HepG2 (cell line): Measurements from ENCODE around the gene ATP6V0D1. TPM values are rescaled to one million over a fixed set of nuclear protein-coding genes. Genes with fewer than 3 reads are reported as not detected.
A peak's percentile ranks its signal among the peaks of the same experiment; 100 is the strongest.

Experiments
- ATF7-NPFF ChIP-seq: sonication (generic); formaldehyde crosslinking; IDR thresholded peaks from 2 replicates; pipeline ENCODE4 v1.8.1; 2023; ENCODE audit warnings: mild to moderate bottlenecking, low read depth, missing genetic modification reagents, moderate library complexity
- DMAP1 ChIP-seq: IDR thresholded peaks from 2 replicates; pipeline ENCODE4 v1.6.1; 2016
- DPF2 ChIP-seq: sonication (generic); formaldehyde crosslinking; IDR thresholded peaks from 2 replicates; pipeline ENCODE4 v1.4.0; 2020; ENCODE audit warnings: mild to moderate bottlenecking, low read depth, missing genetic modification reagents, borderline replicate concordance
- DR1 ChIP-seq: sonication (generic); formaldehyde crosslinking; IDR thresholded peaks from 2 replicates; pipeline ENCODE4 v1.8.0; 2021; ENCODE audit warnings: mild to moderate bottlenecking, missing genetic modification reagents, inconsistent platforms
- HOXA3 ChIP-seq: sonication (generic); formaldehyde crosslinking; IDR thresholded peaks from 2 replicates; pipeline ENCODE4 v1.5.0; 2020; ENCODE audit warnings: missing genetic modification reagents
- MTERF4 ChIP-seq: sonication (generic); formaldehyde crosslinking; IDR thresholded peaks from 2 replicates; pipeline ENCODE4 v1.8.0; 2023; ENCODE audit warnings: mild to moderate bottlenecking, missing genetic modification reagents
- PHF20 ChIP-seq: sonication (generic); formaldehyde crosslinking; IDR thresholded peaks from 2 replicates; pipeline ENCODE4 v1.5.0; 2020; ENCODE audit warnings: mild to moderate bottlenecking, missing genetic modification reagents
- POLR2AphosphoS2 ChIP-seq: IDR thresholded peaks from 2 replicates; pipeline ENCODE4 v1.6.1; 2011; ENCODE audit warnings: low read depth, low read length, improper control_type of control experiment
- RARG ChIP-seq: sonication (generic); formaldehyde crosslinking; IDR thresholded peaks from 2 replicates; pipeline ENCODE4 v1.4.0; 2020; ENCODE audit warnings: low read depth, mild to moderate bottlenecking, missing genetic modification reagents
- RCOR2 ChIP-seq: IDR thresholded peaks from 2 replicates; pipeline ENCODE4 v1.6.1; 2016; ENCODE audit warnings: missing biosample characterization, missing genetic modification reagents
- SMYD3 ChIP-seq: sonication (generic); formaldehyde crosslinking; IDR thresholded peaks from 2 replicates; pipeline ENCODE4 v1.8.1; 2023; ENCODE audit warnings: mild to moderate bottlenecking, missing genetic modification reagents
- SRSF1 ChIP-seq: fragments of 200-400 bp; formaldehyde crosslinking; optimal IDR thresholded peaks from 2 replicates; pipeline ENCODE3; 2017; ENCODE audit warnings: mild to moderate bottlenecking, low read depth, low read length, moderate library complexity
- TEAD3 ChIP-seq: optimal IDR thresholded peaks from 2 replicates; pipeline ENCODE3; 2016; ENCODE audit warnings: borderline replicate concordance
- TGIF2 ChIP-seq: IDR thresholded peaks from 2 replicates; pipeline ENCODE4 v1.6.1; 2016; ENCODE audit warnings: control low read depth, missing compliant biosample characterization
- ZBTB21 ChIP-seq: sonication (generic); formaldehyde crosslinking; IDR thresholded peaks from 2 replicates; pipeline ENCODE4 v1.4.0; 2020; ENCODE audit warnings: missing genetic modification reagents
- ZBTB4 ChIP-seq: sonication (generic); formaldehyde crosslinking; IDR thresholded peaks from 2 replicates; pipeline ENCODE4 v1.4.0; 2020; ENCODE audit warnings: missing genetic modification reagents, mild to moderate bottlenecking, borderline replicate concordance
- ZNF296 ChIP-seq: sonication (generic); formaldehyde crosslinking; conservative IDR thresholded peaks from 2 replicates; pipeline ENCODE4 v1.5.0; 2020; ENCODE audit warnings: mild to moderate bottlenecking, missing genetic modification reagents
- ZNF326 ChIP-seq: sonication (generic); formaldehyde crosslinking; IDR thresholded peaks from 2 replicates; pipeline ENCODE4 v1.4.0; 2020; ENCODE audit warnings: missing genetic modification reagents, borderline replicate concordance
- ZNF549 ChIP-seq: sonication (generic); formaldehyde crosslinking; IDR thresholded peaks from 2 replicates; pipeline ENCODE4 v1.5.0; 2020; ENCODE audit warnings: missing genetic modification reagents
- ZNF609 ChIP-seq: sonication (generic); formaldehyde crosslinking; IDR thresholded peaks from 2 replicates; pipeline ENCODE4 v1.4.0; 2020; ENCODE audit warnings: mild to moderate bottlenecking, missing genetic modification reagents, borderline replicate concordance
- ZSCAN12 ChIP-seq: sonication (generic); formaldehyde crosslinking; IDR thresholded peaks from 2 replicates; pipeline ENCODE4 v1.9.0; 2021; ENCODE audit warnings: mild to moderate bottlenecking, missing genetic modification reagents
- polyA plus RNA-seq, 8 experiments: library from polyadenylated mRNA; depleted of rRNA in 3 of 8; stranded (reverse) in 7 of 8; unstranded in 1 of 8; fragments of >200 nt; fragmentation: Illumina TruSeq in 4 of 8; extraction: Trizol in 4 of 8; gene quantifications; 2 replicates each; pipeline versions ENCODE4 v1.2.1 to v1.2.3, GENCODE V29; 2011 to 2016; ENCODE audit warnings: low read depth in 4 of 8, missing spikeins in 1 of 8, mixed read lengths in 1 of 8; ENCODE audit not compliant: insufficient read depth in 1 of 8
- total RNA-seq, 5 experiments: library from RNA; depleted of rRNA; stranded (reverse); fragments of >200 nt; fragmentation: Illumina TruSeq; extraction: Trizol; gene quantifications; 2 replicates each; pipeline ENCODE4 v1.2.3, GENCODE V29; 2016; ENCODE audit warnings: low read depth in 1 of 5

ATP6V0D1 gene
- total and polyA plus RNA-seq, 2 of the 13 experiments (the other 11 are each of a cell fraction or from before 2014, with no cell fraction given) = 51.1 to 61.3 TPM

GRCh38 chr16:67396159-67397035 is 84.6 kb downstream of the ATP6V0D1 start (continued):
- TF ChIP-seq HOXA3 (CRISPR knock-in tag) = no peak
- no peak for TF ChIP-seq ZSCAN12
- no peak for TF ChIP-seq ZBTB21
- no peak for TF ChIP-seq SMYD3
- no peak for TF ChIP-seq PHF20 (CRISPR knock-in tag)
- TF ChIP-seq ZNF609 (CRISPR knock-in tag) = no peak
- no peak for TF ChIP-seq ZBTB4
- TF ChIP-seq DR1 (CRISPR knock-in tag) = no peak
- TF ChIP-seq TGIF2 (CRISPR knock-in tag) = peak; percentile 57; the same call in 1 of the 2 replicates
- no peak for TF ChIP-seq SRSF1
- TF ChIP-seq DPF2 (CRISPR knock-in tag) = no peak
- TF ChIP-seq RARG (CRISPR knock-in tag) = no peak
- TF ChIP-seq TEAD3 (CRISPR knock-in tag) = peak; percentile 49
- no peak for TF ChIP-seq DMAP1 (CRISPR knock-in tag)
- TF ChIP-seq MTERF4 (CRISPR knock-in tag) = no peak
- no peak for TF ChIP-seq POLR2AphosphoS2
- no peak for TF ChIP-seq ZNF326 (CRISPR knock-in tag)
- TF ChIP-seq ATF7-NPFF (CRISPR knock-in tag) = no peak
- TF ChIP-seq ZNF549 = no peak
- no peak for TF ChIP-seq ZNF296 (CRISPR knock-in tag)
- TF ChIP-seq RCOR2 (CRISPR knock-in tag) = no peak
